Panc1 (cell line): Measurements from ENCODE around the gene PRKCA.

ENCODE experiments used
- POLR2AphosphoS5 ChIP-seq: IDR thresholded peaks from 2 replicates; pipeline ENCODE4 v1.6.1; 2012; ENCODE audit warnings: mild to moderate bottlenecking, low read depth, low read length, moderate library complexity
- SIN3A ChIP-seq: IDR thresholded peaks from 2 replicates; pipeline ENCODE4 v1.6.1; 2012; ENCODE audit warnings: low read depth, mild to moderate bottlenecking, low read length, moderate library complexity, borderline replicate concordance; ENCODE audit not compliant: insufficient read depth
- TF ChIP-seq, protein P1 (sequence below): fragments of 450-650 bp; IDR thresholded peaks from 2 replicates; pipeline ENCODE4 v1.5.1; 2017; ENCODE audit warnings: mild to moderate bottlenecking
- TF ChIP-seq, protein P2 (sequence below), 2 experiments: IDR thresholded peaks; 2 replicates each; pipeline ENCODE4 v1.6.1; 2011 to 2012; ENCODE audit warnings: low read depth in 2 of 2, control low read depth in 1 of 2, low read length in 1 of 2, mild to moderate bottlenecking in 1 of 2, moderate library complexity in 1 of 2; ENCODE audit not compliant: insufficient read depth in 1 of 2

DNA sequence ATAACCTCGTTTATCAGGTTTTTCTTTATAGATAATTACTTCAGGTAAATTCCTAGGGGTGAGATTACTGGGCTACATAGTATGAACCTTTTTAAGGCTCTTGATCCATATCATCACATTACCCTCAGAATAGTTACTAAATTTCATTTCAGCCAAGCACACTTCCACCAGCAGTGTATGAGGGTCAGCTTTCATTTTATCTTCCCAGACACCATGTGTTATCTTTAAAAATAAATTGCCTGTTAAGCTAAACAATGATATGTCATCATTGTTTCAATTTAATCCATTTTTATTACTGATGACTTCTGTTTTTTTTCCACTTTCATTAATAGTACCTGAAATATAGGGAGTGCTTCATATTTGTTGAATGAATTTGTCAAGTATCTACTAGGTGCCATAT, 33.4 kb downstream of the PRKCA start:
- TF ChIP-seq, protein P1, sequence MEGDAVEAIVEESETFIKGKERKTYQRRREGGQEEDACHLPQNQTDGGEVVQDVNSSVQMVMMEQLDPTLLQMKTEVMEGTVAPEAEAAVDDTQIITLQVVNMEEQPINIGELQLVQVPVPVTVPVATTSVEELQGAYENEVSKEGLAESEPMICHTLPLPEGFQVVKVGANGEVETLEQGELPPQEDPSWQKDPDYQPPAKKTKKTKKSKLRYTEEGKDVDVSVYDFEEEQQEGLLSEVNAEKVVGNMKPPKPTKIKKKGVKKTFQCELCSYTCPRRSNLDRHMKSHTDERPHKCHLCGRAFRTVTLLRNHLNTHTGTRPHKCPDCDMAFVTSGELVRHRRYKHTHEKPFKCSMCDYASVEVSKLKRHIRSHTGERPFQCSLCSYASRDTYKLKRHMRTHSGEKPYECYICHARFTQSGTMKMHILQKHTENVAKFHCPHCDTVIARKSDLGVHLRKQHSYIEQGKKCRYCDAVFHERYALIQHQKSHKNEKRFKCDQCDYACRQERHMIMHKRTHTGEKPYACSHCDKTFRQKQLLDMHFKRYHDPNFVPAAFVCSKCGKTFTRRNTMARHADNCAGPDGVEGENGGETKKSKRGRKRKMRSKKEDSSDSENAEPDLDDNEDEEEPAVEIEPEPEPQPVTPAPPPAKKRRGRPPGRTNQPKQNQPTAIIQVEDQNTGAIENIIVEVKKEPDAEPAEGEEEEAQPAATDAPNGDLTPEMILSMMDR, result no peak
- no peak for TF ChIP-seq SIN3A
- no peak for TF ChIP-seq POLR2AphosphoS5
- TF ChIP-seq, protein P2, sequence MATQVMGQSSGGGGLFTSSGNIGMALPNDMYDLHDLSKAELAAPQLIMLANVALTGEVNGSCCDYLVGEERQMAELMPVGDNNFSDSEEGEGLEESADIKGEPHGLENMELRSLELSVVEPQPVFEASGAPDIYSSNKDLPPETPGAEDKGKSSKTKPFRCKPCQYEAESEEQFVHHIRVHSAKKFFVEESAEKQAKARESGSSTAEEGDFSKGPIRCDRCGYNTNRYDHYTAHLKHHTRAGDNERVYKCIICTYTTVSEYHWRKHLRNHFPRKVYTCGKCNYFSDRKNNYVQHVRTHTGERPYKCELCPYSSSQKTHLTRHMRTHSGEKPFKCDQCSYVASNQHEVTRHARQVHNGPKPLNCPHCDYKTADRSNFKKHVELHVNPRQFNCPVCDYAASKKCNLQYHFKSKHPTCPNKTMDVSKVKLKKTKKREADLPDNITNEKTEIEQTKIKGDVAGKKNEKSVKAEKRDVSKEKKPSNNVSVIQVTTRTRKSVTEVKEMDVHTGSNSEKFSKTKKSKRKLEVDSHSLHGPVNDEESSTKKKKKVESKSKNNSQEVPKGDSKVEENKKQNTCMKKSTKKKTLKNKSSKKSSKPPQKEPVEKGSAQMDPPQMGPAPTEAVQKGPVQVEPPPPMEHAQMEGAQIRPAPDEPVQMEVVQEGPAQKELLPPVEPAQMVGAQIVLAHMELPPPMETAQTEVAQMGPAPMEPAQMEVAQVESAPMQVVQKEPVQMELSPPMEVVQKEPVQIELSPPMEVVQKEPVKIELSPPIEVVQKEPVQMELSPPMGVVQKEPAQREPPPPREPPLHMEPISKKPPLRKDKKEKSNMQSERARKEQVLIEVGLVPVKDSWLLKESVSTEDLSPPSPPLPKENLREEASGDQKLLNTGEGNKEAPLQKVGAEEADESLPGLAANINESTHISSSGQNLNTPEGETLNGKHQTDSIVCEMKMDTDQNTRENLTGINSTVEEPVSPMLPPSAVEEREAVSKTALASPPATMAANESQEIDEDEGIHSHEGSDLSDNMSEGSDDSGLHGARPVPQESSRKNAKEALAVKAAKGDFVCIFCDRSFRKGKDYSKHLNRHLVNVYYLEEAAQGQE (IDR thresholded peaks at IDR 0.05; ENCODE audit: insufficient read depth in 1 of 2, low read depth in 2 of 2, low read length in 1 of 2), result no peak
